GM19035 (cell line): ENCODE results near the gene RCAN3.
"Not testable (repeated sequence)": the region's sequence is repeated elsewhere in the genome, so short reads cannot be mapped to it uniquely, and the experiment has no call there.

Experiments
- ATAC-seq: cut with Tn5 transposase; IDR thresholded peaks from one replicate; pipeline ENCODE4 v1.9.1; 2021; ENCODE audit not compliant: unreplicated experiment

RCAN3 gene

DNA sequence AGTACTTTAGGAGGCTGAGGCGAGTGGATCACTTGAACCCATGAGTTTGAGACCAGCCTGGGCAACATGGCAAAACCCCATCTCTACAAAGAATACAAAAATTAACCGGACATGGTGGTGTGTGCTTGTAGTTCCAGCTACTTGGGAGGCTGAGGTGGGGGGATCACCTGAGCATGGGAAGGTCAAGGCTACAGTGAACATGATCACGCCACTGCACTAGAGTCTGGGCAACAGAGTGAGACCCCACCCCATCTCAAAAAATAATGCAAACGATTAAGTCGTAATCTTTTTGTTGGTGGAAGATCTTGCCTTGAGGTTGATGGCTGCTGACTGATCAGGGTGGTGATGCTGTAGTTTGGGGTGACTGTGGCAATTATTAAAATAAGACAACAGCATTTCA, 6.3 kb downstream of the RCAN3 start:
- ATAC-seq, result no peak

- no peak for ATAC-seq
Observed at GRCh38 chr1:24513706-24514105, 11.1 kb downstream of the RCAN3 start.

GRCh38 chr1:24514946-24515345, 12.3 kb downstream of the RCAN3 start:
- ATAC-seq, result no peak

DNA sequence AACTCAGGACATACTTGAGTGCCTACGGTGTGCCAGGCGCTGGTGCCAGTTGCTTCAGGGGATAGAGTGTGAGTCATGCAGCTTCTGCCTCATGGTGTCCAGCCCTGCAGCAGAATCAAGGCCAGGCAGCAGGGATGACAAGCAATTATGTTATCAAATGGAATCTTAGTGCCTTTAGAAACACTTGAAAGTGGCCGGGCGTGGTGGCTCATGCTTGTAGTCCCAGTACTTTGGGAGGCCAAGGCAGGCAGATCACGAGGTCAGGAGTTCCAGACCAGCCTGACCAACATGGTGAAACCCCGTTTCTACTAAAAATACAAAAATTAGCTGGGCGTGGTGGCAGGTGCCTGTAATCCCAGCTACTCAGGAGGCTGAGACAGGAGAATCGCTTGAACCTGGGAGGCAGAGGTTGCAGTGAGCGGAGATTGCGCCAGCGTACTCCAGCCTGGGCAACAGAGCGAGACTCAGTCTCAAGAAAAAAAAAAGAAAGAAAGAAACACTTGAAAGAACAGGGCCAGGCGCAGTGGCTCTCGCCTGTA, 13.1 kb downstream of the RCAN3 start:
- ATAC-seq, result not testable (repeated sequence)

DNA sequence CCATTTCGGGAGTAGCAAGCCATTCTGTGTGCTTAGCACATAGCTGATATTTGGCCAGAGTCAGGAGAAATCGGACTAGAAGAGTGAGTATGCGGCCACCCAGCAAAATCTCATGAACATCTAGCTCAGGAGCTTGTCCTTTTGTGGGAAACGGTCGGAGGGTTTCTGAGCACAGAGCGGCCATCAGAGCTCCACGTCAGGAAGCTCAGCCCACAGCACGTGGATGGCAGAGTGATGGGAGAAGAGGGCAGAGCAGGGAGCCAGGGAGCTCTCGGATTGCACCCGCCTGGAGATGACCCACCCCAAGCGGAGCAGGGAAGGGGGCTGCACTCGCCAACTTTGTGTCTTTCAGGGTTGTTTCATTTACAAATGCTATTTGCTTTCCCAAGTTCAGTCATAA, 13.9 kb downstream of the RCAN3 start:
- no peak for ATAC-seq

DNA sequence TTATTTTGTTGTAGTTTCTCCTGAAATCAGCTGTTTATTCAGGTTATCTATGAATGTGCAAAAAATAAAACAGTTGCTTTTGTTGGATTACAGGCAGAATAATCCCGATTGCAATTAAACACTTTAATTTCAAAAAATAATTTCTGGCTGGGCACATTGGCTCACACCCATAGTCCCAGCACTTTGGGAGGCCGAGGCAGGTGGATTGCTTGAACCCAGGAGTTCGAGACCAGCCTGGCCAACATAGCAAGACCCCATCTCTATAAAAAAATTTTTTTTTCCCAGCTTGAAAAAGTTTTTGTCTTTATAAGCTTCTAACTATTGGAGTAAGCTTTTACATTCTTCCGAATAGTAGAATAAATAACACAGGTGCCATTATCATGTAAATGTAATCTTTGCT, 15.3 kb downstream of the RCAN3 start:
- no peak for ATAC-seq

DNA sequence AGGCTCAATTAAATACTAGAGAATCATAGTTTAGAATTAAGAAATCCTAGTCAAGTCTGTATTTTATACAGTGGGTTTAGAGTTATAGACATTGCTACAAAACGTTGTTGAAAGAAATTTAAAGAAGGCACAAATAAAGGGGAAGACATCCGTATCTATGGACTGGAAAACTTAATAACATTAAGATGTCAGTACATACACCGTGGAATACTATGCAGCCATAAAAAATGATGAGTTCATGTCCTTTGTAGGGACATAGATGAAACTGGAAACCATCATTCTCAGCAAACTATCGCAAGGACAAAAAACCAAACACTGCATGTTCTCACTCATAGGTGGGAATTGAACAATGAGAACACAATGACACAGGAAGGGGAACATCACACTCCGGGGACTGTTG, 17.6 kb downstream of the RCAN3 start:
- not testable (repeated sequence) for ATAC-seq

GRCh38 chr1:24525606-24526005, 23.0 kb downstream of the RCAN3 start:
- ATAC-seq, result no peak

- ATAC-seq, result no peak
Observed at GRCh38 chr1:24526045-24526444, 23.4 kb downstream of the RCAN3 start.

GRCh38 chr1:24526940-24527542, 24.4 kb downstream of the RCAN3 start:
- no peak for ATAC-seq

GRCh38 chr1:24528744-24529143, 26.1 kb downstream of the RCAN3 start:
- no peak for ATAC-seq

DNA sequence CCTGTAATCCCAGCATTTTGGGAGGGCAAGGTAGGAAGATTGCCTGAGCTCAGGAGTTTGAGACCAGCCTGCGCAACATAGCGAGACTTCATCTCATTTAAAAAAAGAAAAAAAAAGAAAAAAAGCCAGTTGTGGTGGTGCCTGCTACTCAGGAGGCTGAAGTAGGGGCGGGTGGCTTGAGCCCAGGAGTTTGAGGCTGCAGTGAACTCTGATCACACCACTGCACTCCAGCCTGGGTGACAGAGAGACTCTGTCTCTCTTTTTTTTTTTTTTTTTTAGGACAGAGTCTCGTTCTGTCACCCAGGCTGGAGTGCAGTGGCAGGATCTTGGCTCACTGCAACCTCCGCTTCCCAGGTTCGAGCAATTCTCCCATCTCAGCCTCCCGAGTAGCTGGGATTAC, 26.7 kb downstream of the RCAN3 start:
- ATAC-seq, result not testable (repeated sequence)

DNA sequence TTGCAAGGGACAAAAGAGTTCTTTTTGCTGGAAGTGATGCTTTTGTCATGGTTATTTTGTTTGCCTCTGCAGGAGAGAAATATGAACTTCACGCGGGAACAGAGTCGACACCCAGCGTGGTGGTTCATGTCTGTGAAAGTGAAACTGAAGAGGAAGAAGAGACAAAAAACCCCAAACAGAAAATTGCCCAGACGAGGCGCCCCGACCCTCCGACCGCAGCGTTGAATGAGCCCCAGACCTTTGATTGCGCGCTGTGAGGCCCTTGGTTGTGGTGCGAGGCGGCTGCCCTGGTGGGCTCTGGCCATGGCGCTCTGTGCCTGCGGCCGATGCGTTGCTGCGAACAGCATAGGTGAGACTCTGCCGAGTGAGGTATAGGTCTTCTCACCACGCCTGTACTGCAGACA, 32.4 kb downstream of the RCAN3 start:
- ATAC-seq, result peak; percentile 48

- ATAC-seq, result no peak
Observed at GRCh38 chr1:24535778-24536177, 33.1 kb downstream of the RCAN3 start.

DNA sequence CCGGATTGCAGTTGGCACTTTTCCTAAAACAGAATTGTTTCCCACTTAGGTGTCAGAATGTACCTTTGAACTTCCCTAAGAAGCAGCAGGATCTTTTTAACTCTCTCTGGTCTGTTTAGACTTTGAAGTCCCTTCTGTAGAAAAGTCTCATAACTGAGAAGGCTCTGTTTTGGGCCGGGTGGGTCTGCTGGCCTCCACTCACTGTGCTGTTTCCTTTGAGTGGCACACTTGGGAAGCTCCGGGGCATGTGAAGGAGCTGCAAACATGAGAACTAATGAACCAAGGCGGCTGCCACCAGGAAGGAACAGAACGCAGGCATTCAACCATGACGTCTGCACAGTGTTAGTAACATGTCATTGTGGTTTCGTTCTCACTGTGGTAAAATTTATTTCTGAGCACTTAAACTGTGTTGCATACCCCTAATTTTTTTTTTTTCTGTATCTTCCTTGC, 33.8 kb downstream of the RCAN3 start:
- ATAC-seq, result peak; percentile 65

DNA sequence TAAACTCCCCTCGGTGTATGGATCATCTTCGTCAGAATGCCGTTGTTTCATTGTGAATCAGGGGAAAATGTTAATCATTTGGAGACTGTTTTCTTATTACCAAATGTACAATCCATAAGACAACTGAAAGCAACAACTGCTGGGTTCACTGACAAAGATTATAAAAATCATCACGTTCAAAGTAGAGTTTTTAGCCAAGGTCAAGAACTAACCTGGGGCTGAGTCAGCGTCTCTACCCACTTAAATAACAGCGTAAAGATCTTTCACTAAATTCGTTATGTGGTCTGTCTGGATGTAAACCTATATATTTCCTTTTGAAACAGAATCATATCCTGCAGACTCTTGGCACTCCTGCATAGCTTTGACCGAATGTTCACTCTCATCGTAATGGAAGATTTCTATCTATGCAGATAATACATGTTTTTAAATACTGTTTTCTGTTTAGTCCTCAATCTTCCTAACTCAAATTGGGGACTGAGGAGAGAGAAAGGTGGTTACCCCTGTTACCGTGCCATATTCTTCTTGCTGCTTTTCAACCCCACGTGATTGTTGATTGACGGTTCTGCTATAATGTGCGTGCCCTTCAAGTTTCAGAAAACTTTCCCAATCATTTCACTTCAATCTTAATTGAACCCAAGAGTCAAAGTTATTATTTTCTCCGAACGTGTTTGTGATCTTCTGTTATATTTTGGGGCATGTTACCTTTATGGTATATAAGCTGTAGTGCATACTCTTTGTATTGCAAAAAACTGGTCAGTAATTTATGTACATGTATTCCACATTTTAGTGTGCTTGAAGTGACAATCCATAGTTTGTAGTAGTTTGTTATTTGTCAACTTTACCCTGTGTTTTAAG, 37.6 kb downstream of the RCAN3 start:
- no peak for ATAC-seq

DNA sequence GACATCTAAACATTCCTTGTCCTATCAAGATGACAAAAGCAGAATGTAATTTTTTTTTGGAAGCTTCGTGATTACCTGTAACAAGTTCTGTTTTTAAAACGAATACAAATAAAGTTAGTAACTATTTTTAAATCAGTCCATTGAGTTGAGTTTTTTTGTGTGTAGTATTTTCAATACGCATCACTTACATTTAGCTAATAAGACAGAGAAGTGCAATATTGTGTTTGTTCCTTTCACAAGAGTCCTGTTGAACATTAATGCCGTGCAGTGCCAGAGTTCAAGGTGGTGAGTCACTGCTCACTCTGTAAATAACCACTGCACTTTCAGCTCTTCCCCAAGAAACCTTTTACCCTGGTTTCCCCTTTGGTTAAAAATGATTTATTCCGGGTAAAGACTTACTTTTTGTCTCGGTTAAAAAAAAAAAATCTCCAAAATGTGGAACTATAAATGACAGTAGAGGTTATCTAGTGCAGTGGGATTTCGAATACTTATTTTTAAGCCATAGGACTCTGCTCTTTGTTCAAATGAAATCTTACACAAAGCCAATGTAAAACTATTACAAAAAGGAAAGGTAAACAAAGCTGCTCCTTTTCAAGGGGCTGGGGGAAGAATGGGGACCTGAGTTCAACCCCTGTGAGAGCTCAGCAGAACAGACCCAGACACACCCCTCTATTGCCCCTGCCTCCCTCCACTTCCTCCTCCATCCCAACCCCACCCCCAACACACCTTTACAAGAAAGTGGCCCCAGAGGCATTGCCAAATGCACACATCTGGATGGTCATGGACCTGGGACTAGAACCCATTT, 38.5 kb downstream of the RCAN3 start:
- ATAC-seq, result no peak

DNA sequence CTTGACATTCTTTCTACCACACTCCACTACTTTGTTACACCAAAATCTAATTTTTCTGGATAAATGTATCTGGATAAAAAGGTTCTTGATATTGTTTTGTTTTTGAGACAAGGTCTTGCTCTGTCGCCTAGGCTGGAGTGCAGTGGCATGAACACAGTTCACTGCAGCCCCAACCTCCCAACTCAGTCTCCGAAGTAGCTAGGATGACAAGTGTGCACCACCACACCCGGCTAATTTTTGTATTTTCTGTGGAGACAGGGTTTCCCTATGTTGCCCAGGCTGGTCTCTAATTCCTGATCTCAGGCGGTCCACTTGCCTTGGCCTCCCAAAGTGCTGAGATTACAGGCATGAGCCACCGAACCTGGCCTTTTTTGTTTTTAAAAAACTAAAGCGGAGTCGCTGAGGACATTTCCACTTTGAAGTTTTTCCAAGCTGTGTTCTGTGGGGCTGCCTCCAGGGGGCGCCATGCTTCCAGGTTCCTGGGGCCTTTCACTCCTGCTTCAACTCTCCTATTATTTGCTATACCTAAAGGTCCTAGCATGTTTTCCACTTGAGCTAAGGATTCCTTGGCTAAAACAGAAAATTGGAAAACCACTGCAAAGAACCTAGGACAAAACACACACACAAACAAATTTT, 39.2 kb downstream of the RCAN3 start:
- no peak for ATAC-seq

DNA sequence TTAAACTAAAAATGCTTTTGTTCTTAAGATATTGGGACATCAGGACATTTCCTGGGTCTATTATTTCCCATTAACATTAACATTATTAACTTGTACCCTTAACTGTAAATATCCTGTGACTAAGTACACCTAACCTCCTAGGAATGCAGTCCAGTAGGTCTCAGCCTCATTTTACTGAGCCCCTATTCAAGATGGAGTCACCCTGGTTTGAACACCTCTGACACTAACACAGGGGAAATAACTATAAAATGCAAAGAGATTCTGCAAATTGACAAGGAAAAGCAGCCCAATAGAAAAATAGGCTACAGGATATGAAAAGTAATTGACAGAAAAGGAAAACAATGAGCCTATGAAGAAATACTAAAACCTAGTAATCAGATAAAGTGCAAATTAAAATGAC, 41.6 kb downstream of the RCAN3 start:
- no peak for ATAC-seq

DNA sequence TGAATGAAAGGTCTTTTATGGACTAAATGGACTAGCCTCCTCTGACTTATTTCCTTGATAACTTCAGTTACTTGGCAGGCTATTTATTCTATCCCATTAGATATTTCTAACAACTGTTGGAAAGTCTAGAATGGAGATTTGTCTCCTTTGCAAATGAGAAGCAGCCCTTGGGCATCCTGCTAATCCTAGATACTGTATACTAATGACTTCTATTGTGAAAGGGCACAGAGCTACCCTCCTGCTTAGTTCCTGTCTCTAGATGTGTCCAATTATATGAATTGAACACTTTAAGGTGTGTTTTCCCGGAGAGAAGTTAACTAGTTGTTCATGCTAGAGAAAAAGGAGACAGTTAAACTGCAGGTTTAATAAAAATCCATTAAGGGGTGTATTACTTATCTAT, 43.0 kb downstream of the RCAN3 start:
- no peak for ATAC-seq

DNA sequence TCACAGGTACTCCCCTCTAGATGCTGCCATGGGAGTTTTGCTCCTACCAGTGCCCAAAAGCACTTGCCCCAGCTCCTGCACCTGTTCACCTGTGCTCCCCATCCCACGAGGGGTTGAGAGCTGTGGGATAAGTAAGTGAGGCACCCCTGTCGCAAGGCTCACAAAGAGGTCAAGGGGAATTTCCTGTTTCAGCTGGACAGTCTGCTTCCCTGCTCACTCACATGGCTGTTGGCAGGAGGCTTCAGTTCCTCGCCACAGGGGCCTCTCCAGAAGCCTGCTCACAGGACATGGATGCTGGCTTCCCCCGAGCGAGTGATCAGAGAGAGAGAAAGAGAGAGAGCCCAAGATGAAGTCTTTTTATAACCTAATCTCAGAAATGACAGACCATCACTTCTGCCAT, 44.6 kb downstream of the RCAN3 start:
- ATAC-seq, result no peak
